Smooth muscle cell of the coronary artery (primary cell): ENCODE measurements around the gene F2RL3. TPM values are rescaled to one million over a fixed set of nuclear protein-coding genes. Genes with fewer than 3 reads are reported as not detected.

Source experiments
- total RNA-seq: library from RNA; depleted of rRNA; stranded (reverse); fragments of >200 nt; gene quantifications from 2 replicates; pipeline ENCODE4 v1.2.3, GENCODE V29; 2014; ENCODE audit warnings: low replicate concordance

Gene F2RL3
- total RNA-seq, result under 0.01 and 0.12 TPM in 2 replicates

GRCh38 chr19:16888629-16889365 is at the start of gene F2RL3:
Gene F2RL3, plus strand, starts transcription at chr19:16888999. Its CDS starts 191 bp downstream, at chr19:16889190.

Other genes with a start within 250 kb of the F2RL3 start
- gene SMIM7, start 228.9 kb upstream of the F2RL3 start, total RNA-seq, result 51.9 and 68.4 TPM in 2 replicates
- gene TMEM38A, start 227.9 kb upstream of the F2RL3 start, total RNA-seq, result 3.7 TPM in 2 replicates
- gene NWD1, start 169.2 kb upstream of the F2RL3 start, total RNA-seq, result under 0.01 TPM in 1 of 2 replicates, not detected in the other
- gene SIN3B, start 59.6 kb upstream of the F2RL3 start, total RNA-seq, result 19.2 and 29.5 TPM in 2 replicates
- 0.12 and 0.45 TPM in 2 replicates for gene CPAMD8, start 137.8 kb downstream of the F2RL3 start, total RNA-seq
- 1.2 and 1.6 TPM in 2 replicates for gene HAUS8, start 186.5 kb downstream of the F2RL3 start, total RNA-seq
- gene MYO9B, start 186.8 kb downstream of the F2RL3 start, total RNA-seq, result 43.4 and 48.0 TPM in 2 replicates